Activated naive CD4-positive, alpha-beta T cell treated with anti-CD3 and anti-CD28 coated beads for 36 hours (primary cell): ENCODE measurements around the gene SF3B3. TPM values are rescaled to one million over a fixed set of nuclear protein-coding genes. Genes with fewer than 3 reads are reported as not detected.
"Not testable (repeated sequence)": the region's sequence is repeated elsewhere in the genome, so short reads cannot be mapped to it uniquely, and the experiment has no call there.

ENCODE experiments used
- CTCF ChIA-PET: fragments of 350-600 bp; sonication (Branson Sonifier 250); formaldehyde crosslinking; loops from one replicate; lab custom pipeline; 2021; ENCODE audit warnings: antibody characterized with exemption; lab: Charles Lee
- DNase-seq: peaks from one replicate; pipeline ENCODE4 v3.0.0-alpha.2; 2020
- H3K27ac Mint-ChIP-seq: one replicate; pipeline ENCODE4 v1.8.0; 2021; ENCODE audit warnings: mild to moderate bottlenecking, mixed read lengths
- H3K27me3 Mint-ChIP-seq: one replicate; pipeline ENCODE4 v1.8.0; 2021; ENCODE audit warnings: low read depth, mixed read lengths
- H3K36me3 Mint-ChIP-seq: one replicate; pipeline ENCODE4 v1.8.0; 2021; ENCODE audit warnings: low read depth, mixed read lengths
- H3K4me1 Mint-ChIP-seq: one replicate; pipeline ENCODE4 v1.8.0; 2021; ENCODE audit warnings: low read depth, mixed read lengths
- H3K4me3 Mint-ChIP-seq: one replicate; pipeline ENCODE4 v1.8.0; 2021; ENCODE audit warnings: mild to moderate bottlenecking, moderate library complexity, mixed read lengths
- H3K9me3 Mint-ChIP-seq: one replicate; pipeline ENCODE4 v1.8.0; 2021; ENCODE audit warnings: mixed read lengths
- intact Hi-C: fragments of 100-400 bp; cut with micrococcal nuclease; formaldehyde crosslinking; loops from one replicate; pipeline ENCODE4 v1.15.1; 2023
- total RNA-seq, 2 experiments: library from RNA; stranded (reverse); gene quantifications; one replicate each; pipeline ENCODE4 v1.2.3, GENCODE V29; 2021

The SF3B3 gene
- total RNA-seq, 2 experiments from 2014 or later = 397 to 416 TPM

GRCh38 chr16:70579648-70580630, 56.3 kb downstream of the SF3B3 start:
- Mint-ChIP-seq H3K9me3 (no peaks in the 10 kb centered on the region), H3K4me3 (no peak overlapping the region), H3K27ac (no peak overlapping the region), H3K4me1 (peaks cover 9% of the 10 kb centered on the region), H3K27me3 (no peaks in the 10 kb centered on the region), H3K36me3 (no peaks in the 10 kb centered on the region)
- CTCF ChIA-PET = no interaction called here
- DNase-seq = no peak
- intact Hi-C loops = loop anchor here (5.0 kb wide), 2 partner anchors 43 to 72 kb away; no protein-coding TSS in a partner anchor

- no peak overlapping the region for H3K27ac Mint-ChIP-seq
- CTCF ChIA-PET = interaction anchor here (0.9 kb wide), 1 partner anchor 202 kb away, joined by 4 read pairs; no protein-coding TSS in a partner anchor
- H3K27me3 Mint-ChIP-seq = no peaks in the 10 kb centered on the region
These were observed 58.8 kb downstream of the SF3B3 start for GRCh38 chr16:70582280-70582978.

GRCh38 chr16:70586731-70587130, 63.1 kb downstream of the SF3B3 start:
- Mint-ChIP-seq H3K36me3 (no peaks in the 10 kb centered on the region), H3K9me3 (no peaks in the 10 kb centered on the region), H3K4me1 (no peaks in the 10 kb centered on the region), H3K27me3 (no peaks in the 10 kb centered on the region), H3K4me3 (no peak overlapping the region), H3K27ac (no peak overlapping the region)
- no peak for DNase-seq
- CTCF ChIA-PET = interaction anchor here (0.5 kb wide), 1 partner anchor 43 kb away, joined by 3 read pairs; no protein-coding TSS in a partner anchor
- intact Hi-C loops = no loop called here

More at GRCh38 chr16:70582280-70582978, 58.8 kb downstream of the SF3B3 start:
- H3K9me3 Mint-ChIP-seq = no peaks in the 10 kb centered on the region
- no peaks in the 10 kb centered on the region for H3K4me1 Mint-ChIP-seq
- intact Hi-C loops = no loop called here
- no peaks in the 10 kb centered on the region for H3K36me3 Mint-ChIP-seq
- peak; percentile 40 for DNase-seq
- no peak overlapping the region for H3K4me3 Mint-ChIP-seq

- intact Hi-C loops = no loop called here
- H3K27me3 Mint-ChIP-seq = no peaks in the 10 kb centered on the region
- no peaks in the 10 kb centered on the region for H3K36me3 Mint-ChIP-seq
- no peak for DNase-seq
- H3K9me3 Mint-ChIP-seq = no peaks in the 10 kb centered on the region
- no peak overlapping the region for H3K27ac Mint-ChIP-seq
- H3K4me3 Mint-ChIP-seq = no peak overlapping the region
- no peaks in the 10 kb centered on the region for H3K4me1 Mint-ChIP-seq
- CTCF ChIA-PET = no interaction called here
These were observed 64.9 kb downstream of the SF3B3 start for GRCh38 chr16:70588565-70588964.

GRCh38 chr16:70589416-70589815, 65.8 kb downstream of the SF3B3 start:
- H3K27ac Mint-ChIP-seq, intact Hi-C loops, H3K9me3 Mint-ChIP-seq, H3K4me3 Mint-ChIP-seq, H3K4me1 Mint-ChIP-seq, DNase-seq, H3K36me3 Mint-ChIP-seq, H3K27me3 Mint-ChIP-seq: not testable (repeated sequence)
- CTCF ChIA-PET = interaction anchor here (0.6 to 0.9 kb wide), 2 partner anchors 66 to 194 kb away, joined by 7 to 9 read pairs; no protein-coding TSS in a partner anchor

GRCh38 chr16:70589998-70590471, 66.4 kb downstream of the SF3B3 start:
- intact Hi-C loops = no loop called here
- H3K4me1 Mint-ChIP-seq = no peaks in the 10 kb centered on the region

GRCh38 chr16:70590722-70591415, 67.3 kb downstream of the SF3B3 start:
- Mint-ChIP-seq H3K36me3 (no peaks in the 10 kb centered on the region), H3K4me1 (no peaks in the 10 kb centered on the region), H3K9me3 (no peaks in the 10 kb centered on the region), H3K27ac (no peak overlapping the region), H3K27me3 (no peaks in the 10 kb centered on the region), H3K4me3 (no peak overlapping the region)
- DNase-seq = no peak
- CTCF ChIA-PET = interaction anchor here (1.0 kb wide), 1 partner anchor 62 kb away, joined by 4 read pairs; no protein-coding TSS in a partner anchor
- intact Hi-C loops = no loop called here

More at GRCh38 chr16:70589998-70590471, 66.4 kb downstream of the SF3B3 start:
- H3K27ac Mint-ChIP-seq = no peak overlapping the region
- H3K9me3 Mint-ChIP-seq = no peaks in the 10 kb centered on the region
- H3K36me3 Mint-ChIP-seq = no peaks in the 10 kb centered on the region
- H3K27me3 Mint-ChIP-seq = no peaks in the 10 kb centered on the region
- DNase-seq = no peak
- no peak overlapping the region for H3K4me3 Mint-ChIP-seq
- CTCF ChIA-PET = interaction anchor here (0.9 to 1.0 kb wide), 2 partner anchors 63 to 194 kb away, joined by 4 to 9 read pairs; no protein-coding TSS in a partner anchor

GRCh38 chr16:70591615-70592014, 68.0 kb downstream of the SF3B3 start:
- intact Hi-C loops = no loop called here
- CTCF ChIA-PET = no interaction called here
- H3K9me3 Mint-ChIP-seq = no peaks in the 10 kb centered on the region
- no peaks in the 10 kb centered on the region for H3K4me1 Mint-ChIP-seq
- H3K27ac Mint-ChIP-seq = no peak overlapping the region
- no peaks in the 10 kb centered on the region for H3K27me3 Mint-ChIP-seq
- H3K4me3 Mint-ChIP-seq = no peak overlapping the region
- no peaks in the 10 kb centered on the region for H3K36me3 Mint-ChIP-seq
- DNase-seq = no peak

- Mint-ChIP-seq H3K27me3 (no peaks in the 10 kb centered on the region), H3K4me3 (no peak overlapping the region), H3K36me3 (no peaks in the 10 kb centered on the region), H3K27ac (no peak overlapping the region), H3K4me1 (no peaks in the 10 kb centered on the region), H3K9me3 (no peaks in the 10 kb centered on the region)
- DNase-seq = no peak
- CTCF ChIA-PET = no interaction called here
- intact Hi-C loops = no loop called here
These were observed 68.5 kb downstream of the SF3B3 start for GRCh38 chr16:70592106-70592571.

GRCh38 chr16:70593544-70593943, 69.9 kb downstream of the SF3B3 start:
- intact Hi-C loops = no loop called here
- DNase-seq = no peak
- no peaks in the 10 kb centered on the region for H3K36me3 Mint-ChIP-seq
- no peak overlapping the region for H3K4me3 Mint-ChIP-seq
- CTCF ChIA-PET = no interaction called here
- no peak overlapping the region for H3K27ac Mint-ChIP-seq
- H3K27me3 Mint-ChIP-seq = no peaks in the 10 kb centered on the region
- H3K9me3 Mint-ChIP-seq = no peaks in the 10 kb centered on the region
- H3K4me1 Mint-ChIP-seq = no peaks in the 10 kb centered on the region

GRCh38 chr16:70594569-70594968, 71.0 kb downstream of the SF3B3 start:
- CTCF ChIA-PET = interaction anchor here (0.6 to 1.0 kb wide), 2 partner anchors 47 to 88 kb away, joined by 4 to 5 read pairs; no protein-coding TSS in a partner anchor
- no peaks in the 10 kb centered on the region for H3K36me3 Mint-ChIP-seq
- H3K4me1 Mint-ChIP-seq = no peaks in the 10 kb centered on the region
- intact Hi-C loops = no loop called here
- no peaks in the 10 kb centered on the region for H3K27me3 Mint-ChIP-seq
- no peaks in the 10 kb centered on the region for H3K9me3 Mint-ChIP-seq
- DNase-seq = no peak
- H3K4me3 Mint-ChIP-seq = no peak overlapping the region
- no peak overlapping the region for H3K27ac Mint-ChIP-seq
